B cell (primary cell): ENCODE data around the gene APOC3. TPM values are rescaled to one million over a fixed set of nuclear protein-coding genes. Genes with fewer than 3 reads are reported as not detected.

Experiments
- ATAC-seq: fragments of 200-7000 bp; cut with Tn5 transposase; one replicate; pipeline ENCODE4 v1.10.0; 2021; ENCODE audit warnings: low read depth, mild to moderate bottlenecking, moderate number of reproducible peaks, moderate library complexity
- CTCF ChIA-PET: fragments of 350-600 bp; sonication (Branson Sonifier 250); formaldehyde crosslinking; loops from one replicate; lab custom pipeline; 2021; ENCODE audit warnings: antibody characterized with exemption, inconsistent platforms; lab: Charles Lee
- POLR2A ChIA-PET: fragments of 350-600 bp; sonication (Branson Sonifier 250); formaldehyde crosslinking; loops from one replicate; lab custom pipeline; 2021; ENCODE audit warnings: antibody characterized with exemption; lab: Charles Lee
- DNase-seq: peaks from one replicate; pipeline ENCODE4 v3.0.0; 2013
- H2AFZ ChIP-seq: 2 replicates; pipeline ENCODE4 v1.6.1; 2012; ENCODE audit warnings: mild to moderate bottlenecking, low read depth, low read length; ENCODE audit not compliant: insufficient read depth, poor library complexity, severe bottlenecking
- H3K27ac ChIP-seq, 2 donors: 1 replicate in 1 of 2; 2 replicates in 1 of 2; pipeline ENCODE4 v1.5.1; 2012 to 2013; ENCODE audit warnings: low read length in 2 of 2, mild to moderate bottlenecking in 2 of 2, moderate library complexity in 1 of 2
- H3K27me3 ChIP-seq, 4 experiments: fragments of 200-600 bp in 1 of 4; sonication (generic) in 1 of 4; replicated peaks in 1 of 4; 1 replicate in 2 of 4; 2 replicates in 2 of 4; pipeline versions ENCODE4 v1.6.1 to v1.7.0; 2013 to 2016; ENCODE audit warnings: low read length in 3 of 4, mild to moderate bottlenecking in 2 of 4, mixed read lengths in 1 of 4, moderate library complexity in 1 of 4; ENCODE audit not compliant: insufficient read depth in 4 of 4, control insufficient read depth in 3 of 4; ENCODE audit errors: control extremely low read depth in 1 of 4
- H3K36me3 ChIP-seq, 2 experiments: replicated peaks in 1 of 2; 1 replicate in 1 of 2; 2 replicates in 1 of 2; pipeline versions ENCODE4 v1.6.1 to v1.7.1; 2013; ENCODE audit warnings: low read length in 1 of 2; ENCODE audit not compliant: insufficient read depth in 2 of 2, control insufficient read depth in 1 of 2; ENCODE audit errors: control extremely low read depth in 1 of 2, extremely low read depth in 1 of 2
- H3K4me1 ChIP-seq, 2 donors: fragments of 200-600 bp in 1 of 2; sonication (generic) in 1 of 2; 1 replicate in 1 of 2; 2 replicates in 1 of 2; pipeline versions ENCODE4 v1.5.1 to v1.6.1; 2013 to 2017; ENCODE audit warnings: low read length in 2 of 2; ENCODE audit not compliant: control insufficient read depth in 2 of 2, insufficient read depth in 2 of 2
- H3K4me2 ChIP-seq: replicated peaks from 2 replicates; pipeline ENCODE3; 2012; ENCODE audit warnings: mild to moderate bottlenecking, low read depth, low read length; ENCODE audit not compliant: poor library complexity, severe bottlenecking
- H3K4me3 ChIP-seq, 5 experiments: fragments of 200-600 bp in 1 of 5; sonication (generic) in 1 of 5; 1 replicate in 3 of 5; 2 replicates in 2 of 5; pipeline versions ENCODE4 v1.5.1 to v1.7.0; 2011 to 2016; ENCODE audit warnings: low read length in 4 of 5, mild to moderate bottlenecking in 4 of 5, low read depth in 2 of 5, control low read depth in 1 of 5, moderate library complexity in 1 of 5; ENCODE audit not compliant: insufficient read depth in 1 of 5; ENCODE audit errors: control extremely low read depth in 1 of 5, extremely low read depth in 1 of 5
- H3K79me2 ChIP-seq: fragments of 200-600 bp; sonication (generic); one replicate; pipeline ENCODE4 v1.6.0; 2016; ENCODE audit warnings: low read length; ENCODE audit not compliant: control insufficient read depth, insufficient read depth
- H3K9ac ChIP-seq: fragments of 200-600 bp; sonication (generic); 2 replicates; pipeline ENCODE4 v1.6.1; 2017; ENCODE audit warnings: mild to moderate bottlenecking, low read length, moderate library complexity
- H3K9me3 ChIP-seq, 3 donors: one replicate each; pipeline versions ENCODE4 v1.6.1 to v1.7.1; 2013; ENCODE audit warnings: low read length in 2 of 3; ENCODE audit not compliant: control insufficient read depth in 2 of 3, insufficient read depth in 1 of 3; ENCODE audit errors: control extremely low read depth in 1 of 3
- H4K20me1 ChIP-seq: 2 replicates; pipeline ENCODE4 v1.6.0; 2012; ENCODE audit warnings: mild to moderate bottlenecking, low read length; ENCODE audit not compliant: insufficient read depth, control insufficient read depth, poor library complexity, severe bottlenecking
- H3K27ac Mint-ChIP-seq: one replicate; pipeline ENCODE4 v1.8.0; 2021; ENCODE audit warnings: mixed read lengths
- H3K27me3 Mint-ChIP-seq: one replicate; pipeline ENCODE4 v1.8.0; 2021; ENCODE audit warnings: mixed read lengths
- H3K4me1 Mint-ChIP-seq: one replicate; pipeline ENCODE4 v1.8.0; 2021; ENCODE audit warnings: mixed read lengths
- H3K4me3 Mint-ChIP-seq: one replicate; pipeline ENCODE4 v1.8.0; 2021; ENCODE audit warnings: mixed read lengths
- H3K9me3 Mint-ChIP-seq: one replicate; pipeline ENCODE4 v1.8.0; 2022; ENCODE audit warnings: mixed read lengths; ENCODE audit not compliant: insufficient read depth
- EZH2 ChIP-seq: IDR thresholded peaks from 2 replicates; pipeline ENCODE4 v1.6.1; 2012; ENCODE audit warnings: borderline replicate concordance, low read depth, mild to moderate bottlenecking, moderate library complexity, low read length; ENCODE audit not compliant: insufficient read depth, poor library complexity, severe bottlenecking
- WGBS: methylation state at CpG from one replicate; pipeline ENCODE4 v1.1.5; 2013; ENCODE audit warnings: missing lambda C conversion rate; ENCODE audit not compliant: insufficient coverage; 5-methylcytosine and 5-hydroxymethylcytosine counted together
- intact Hi-C: fragments of 100-400 bp; cut with micrococcal nuclease; formaldehyde crosslinking; loops from one replicate; pipeline ENCODE4 v1.10.0; 2022
- polyA minus RNA-seq: library from RNA; depleted of rRNA, polyadenylated mRNA; stranded (reverse); fragments of >200 nt; gene quantifications from 2 replicates; pipeline ENCODE4 v1.2.3, GENCODE V29; 2012
- polyA plus RNA-seq: library from polyadenylated mRNA; depleted of rRNA; stranded (reverse); fragments of >200 nt; gene quantifications from 2 replicates; pipeline ENCODE4 v1.2.3, GENCODE V29; 2012
- total RNA-seq, 2 donors: library from RNA; stranded (reverse); fragments of 120-200 nt in 1 of 2; gene quantifications; 1 replicate in 1 of 2; 2 replicates in 1 of 2; pipeline versions ENCODE4 v1.2.3 to v1.2.4, GENCODE V29; 2013 to 2022
- TF ChIP-seq, protein P1 (sequence below): fragments of 200-600 bp; IDR thresholded peaks from one replicate; pipeline ENCODE4 v1.8.0; 2022; ENCODE audit warnings: antibody characterized with exemption, mild to moderate bottlenecking

Gene APOC3
- total RNA-seq (not detected in 2 replicates), polyA plus RNA-seq (not detected in 2 replicates), polyA minus RNA-seq (not detected in 2 replicates)
- total RNA-seq (2013), result not detected

DNA sequence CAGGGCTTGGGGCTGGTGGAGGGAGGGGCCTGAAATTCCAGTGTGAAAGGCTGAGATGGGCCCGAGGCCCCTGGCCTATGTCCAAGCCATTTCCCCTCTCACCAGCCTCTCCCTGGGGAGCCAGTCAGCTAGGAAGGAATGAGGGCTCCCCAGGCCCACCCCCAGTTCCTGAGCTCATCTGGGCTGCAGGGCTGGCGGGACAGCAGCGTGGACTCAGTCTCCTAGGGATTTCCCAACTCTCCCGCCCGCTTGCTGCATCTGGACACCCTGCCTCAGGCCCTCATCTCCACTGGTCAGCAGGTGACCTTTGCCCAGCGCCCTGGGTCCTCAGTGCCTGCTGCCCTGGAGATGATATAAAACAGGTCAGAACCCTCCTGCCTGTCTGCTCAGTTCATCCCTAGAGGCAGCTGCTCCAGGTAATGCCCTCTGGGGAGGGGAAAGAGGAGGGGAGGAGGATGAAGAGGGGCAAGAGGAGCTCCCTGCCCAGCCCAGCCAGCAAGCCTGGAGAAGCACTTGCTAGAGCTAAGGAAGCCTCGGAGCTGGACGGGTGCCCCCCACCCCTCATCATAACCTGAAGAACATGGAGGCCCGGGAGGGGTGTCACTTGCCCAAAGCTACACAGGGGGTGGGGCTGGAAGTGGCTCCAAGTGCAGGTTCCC, at the start of gene APOC3:
Gene APOC3 (plus strand): TSS at position 383 of the 659 bp plus-strand sequence. CDS start 676 bp downstream, outside the sequence.
- Histone ChIP-seq H3K4me1 (no peaks in the 10 kb centered on the region), H3K79me2 (no peaks in the 10 kb centered on the region), H3K9ac (no peak within 1 kb of the TSS), H3K9me3 (no peaks in the 10 kb centered on the region), H3K36me3 (no peaks in the 10 kb centered on the region), H3K4me2 (no peak within 1 kb of the TSS), H3K4me3 (no peak within 1 kb of the TSS), H3K27me3 (no peaks in the 10 kb centered on the region), H3K27ac (no peak within 1 kb of the TSS), H2AFZ (no peak within 1 kb of the TSS), H4K20me1 (no peaks in the 10 kb centered on the region)
- intact Hi-C loops, result no loop called here
- Mint-ChIP-seq H3K4me3 (no peak within 1 kb of the TSS), H3K4me1 (peaks cover 2% of the 10 kb centered on the region), H3K27me3 (peaks cover 4% of the 10 kb centered on the region), H3K9me3 (no peaks in the 10 kb centered on the region), H3K27ac (no peak within 1 kb of the TSS)
- POLR2A ChIA-PET, result no interaction called here
- no peak for ATAC-seq
- WGBS, result 68% methylated on average over 8 of the region's 9 CpGs
- no peak for TF ChIP-seq EZH2
- TF ChIP-seq, protein P1, sequence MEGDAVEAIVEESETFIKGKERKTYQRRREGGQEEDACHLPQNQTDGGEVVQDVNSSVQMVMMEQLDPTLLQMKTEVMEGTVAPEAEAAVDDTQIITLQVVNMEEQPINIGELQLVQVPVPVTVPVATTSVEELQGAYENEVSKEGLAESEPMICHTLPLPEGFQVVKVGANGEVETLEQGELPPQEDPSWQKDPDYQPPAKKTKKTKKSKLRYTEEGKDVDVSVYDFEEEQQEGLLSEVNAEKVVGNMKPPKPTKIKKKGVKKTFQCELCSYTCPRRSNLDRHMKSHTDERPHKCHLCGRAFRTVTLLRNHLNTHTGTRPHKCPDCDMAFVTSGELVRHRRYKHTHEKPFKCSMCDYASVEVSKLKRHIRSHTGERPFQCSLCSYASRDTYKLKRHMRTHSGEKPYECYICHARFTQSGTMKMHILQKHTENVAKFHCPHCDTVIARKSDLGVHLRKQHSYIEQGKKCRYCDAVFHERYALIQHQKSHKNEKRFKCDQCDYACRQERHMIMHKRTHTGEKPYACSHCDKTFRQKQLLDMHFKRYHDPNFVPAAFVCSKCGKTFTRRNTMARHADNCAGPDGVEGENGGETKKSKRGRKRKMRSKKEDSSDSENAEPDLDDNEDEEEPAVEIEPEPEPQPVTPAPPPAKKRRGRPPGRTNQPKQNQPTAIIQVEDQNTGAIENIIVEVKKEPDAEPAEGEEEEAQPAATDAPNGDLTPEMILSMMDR, result no peak
- no peak for DNase-seq
- CTCF ChIA-PET, result no interaction called here

GRCh38 chr11:116782728-116783127, 47.0 kb upstream of the APOC3 start:
- ChIA-PET CTCF (interaction anchor here (1.6 kb wide), 1 partner anchor 10 kb away, joined by 3 read pairs; no protein-coding TSS in a partner anchor), POLR2A (no interaction called here)
- H3K27ac ChIP-seq, result no peak overlapping the region
- H3K9ac ChIP-seq, result no peak overlapping the region
- Mint-ChIP-seq H3K27me3 (no peaks in the 10 kb centered on the region), H3K27ac (no peak overlapping the region), H3K4me1 (peaks cover 21% of the 10 kb centered on the region), H3K9me3 (no peaks in the 10 kb centered on the region), H3K4me3 (no peak overlapping the region)
- no peak overlapping the region for H2AFZ ChIP-seq
- H3K9me3 ChIP-seq, result no peaks in the 10 kb centered on the region
- H3K79me2 ChIP-seq, result peaks cover 26% of the 10 kb centered on the region
- H3K4me1 ChIP-seq, result peaks cover 11 to 13% of the 10 kb centered on the region in 2 donors
- peaks cover 5% of the 10 kb centered on the region for H4K20me1 ChIP-seq
- no peak overlapping the region for H3K4me3 ChIP-seq
- ATAC-seq, result no peak
- no peak for DNase-seq
- no peak for TF ChIP-seq EZH2
- TF ChIP-seq, protein P1, result no peak
- H3K27me3 ChIP-seq, result no peaks in the 10 kb centered on the region
- intact Hi-C loops, result no loop called here
- H3K36me3 ChIP-seq, result peaks cover 8 to 87% of the 10 kb centered on the region in 2 experiments
- H3K4me2 ChIP-seq, result no peak overlapping the region
- WGBS, result 75% methylated on average over 3 of the region's 4 CpGs
